GM12878 (cell line): ENCODE measurements around the gene ITGB5. TPM values are rescaled to one million over a fixed set of nuclear protein-coding genes. Genes with fewer than 3 reads are reported as not detected.
A peak's percentile ranks its signal among the peaks of the same experiment; 100 is the strongest.

Source experiments
- BACH1 ChIP-seq: fragments of 450-650 bp; IDR thresholded peaks from 2 replicates; pipeline ENCODE4 v1.6.1; 2017; ENCODE audit warnings: mild to moderate bottlenecking, borderline replicate concordance
- BMI1 ChIP-seq: fragments of 450-650 bp; IDR thresholded peaks from 2 replicates; pipeline ENCODE4 v1.6.1; 2016; ENCODE audit warnings: mild to moderate bottlenecking, moderate library complexity, borderline replicate concordance
- CBX5 ChIP-seq: sonication (generic); IDR thresholded peaks from 2 replicates; pipeline ENCODE4 v1.6.1; 2016; ENCODE audit warnings: low read depth, moderate library complexity, mild to moderate bottlenecking, inconsistent platforms
- CHD4 ChIP-seq: fragments of 200-600 bp; sonication (generic); IDR thresholded peaks from 2 replicates; pipeline ENCODE4 v1.6.1; 2016; ENCODE audit warnings: mild to moderate bottlenecking
- DPF2 ChIP-seq: fragments of 450-650 bp; IDR thresholded peaks from 2 replicates; pipeline ENCODE4 v1.6.1; 2017; ENCODE audit warnings: mild to moderate bottlenecking
- EED ChIP-seq: sonication (generic); IDR thresholded peaks from 2 replicates; pipeline ENCODE4 v1.6.1; 2016; ENCODE audit warnings: antibody characterized with exemption, low read depth
- ESRRA ChIP-seq: IDR thresholded peaks from 2 replicates; pipeline ENCODE4 v1.6.1; 2012; ENCODE audit warnings: mild to moderate bottlenecking, low read length, improper control_type of control experiment
- FOS ChIP-seq: IDR thresholded peaks from 3 replicates; pipeline ENCODE4 v1.6.1; 2011; ENCODE audit warnings: borderline replicate concordance; ENCODE audit not compliant: insufficient read length; ENCODE audit errors: extremely low read depth
- KAT2A ChIP-seq: conservative IDR thresholded peaks from 2 replicates; pipeline ENCODE4 v1.6.1; 2011; ENCODE audit warnings: low read depth, low read length; ENCODE audit not compliant: control insufficient read depth
- LARP7 ChIP-seq: fragments of 450-650 bp; IDR thresholded peaks from 2 replicates; pipeline ENCODE4 v1.6.1; 2017; ENCODE audit warnings: mild to moderate bottlenecking
- MTA2 ChIP-seq: fragments of 450-650 bp; IDR thresholded peaks from 2 replicates; pipeline ENCODE4 v1.6.1; 2016; ENCODE audit warnings: low read depth, mild to moderate bottlenecking, moderate library complexity
- NFYA ChIP-seq: IDR thresholded peaks from 2 replicates; pipeline ENCODE4 v1.6.1; 2011; ENCODE audit warnings: low read depth, mild to moderate bottlenecking, low read length, improper control_type of control experiment, borderline replicate concordance
- RBBP5 ChIP-seq: fragments of 200-600 bp; sonication (generic); conservative IDR thresholded peaks from 2 replicates; pipeline ENCODE4 v1.6.1; 2016
- SP1 ChIP-seq: IDR thresholded peaks from one replicate; pipeline ENCODE4 v1.6.1; 2011; ENCODE audit warnings: low read depth, low read length
- SREBF1 ChIP-seq: IDR thresholded peaks from 2 replicates; pipeline ENCODE4 v1.6.1; 2012; ENCODE audit warnings: mild to moderate bottlenecking, low read length
- SRF ChIP-seq, 2 experiments: IDR thresholded peaks; 2 replicates each; pipeline ENCODE4 v1.6.1; 2011; ENCODE audit warnings: low read depth in 2 of 2, low read length in 2 of 2, mild to moderate bottlenecking in 1 of 2, moderate library complexity in 1 of 2
- SUZ12 ChIP-seq: fragments of 200-600 bp; sonication (generic); IDR thresholded peaks from one replicate; pipeline ENCODE4 v1.6.1; 2018; ENCODE audit warnings: antibody characterized with exemption, mild to moderate bottlenecking; ENCODE audit not compliant: unreplicated experiment
- YY1 ChIP-seq: IDR thresholded peaks from 2 replicates; pipeline ENCODE4 v1.6.1; 2011; ENCODE audit warnings: low read depth, mild to moderate bottlenecking, low read length
- ZNF274 ChIP-seq: IDR thresholded peaks from one replicate; pipeline ENCODE4 v1.8.0; 2011; ENCODE audit not compliant: insufficient read length, insufficient read depth
- polyA plus RNA-seq, 11 experiments: library from polyadenylated mRNA; depleted of rRNA in 4 of 11; unstranded in 6 of 11; stranded (reverse) in 5 of 11; fragments of >200 nt; fragmentation: Nextera tagmentation in 4 of 11; fragmentation: Illumina TruSeq in 1 of 11; extraction: Ambion mirVana in 4 of 11; extraction: Trizol in 1 of 11; gene quantifications; 1 replicate in 1 of 11; 2 replicates in 10 of 11; pipeline versions ENCODE4 v1.2.1 to v1.2.3, GENCODE V29; 2011 to 2016; ENCODE audit warnings: inconsistent platforms in 2 of 11, missing spikeins in 2 of 11, low read depth in 1 of 11
- total RNA-seq, 4 experiments: library from RNA; depleted of rRNA in 3 of 4; stranded (reverse); fragments of >200 nt in 3 of 4; fragmentation: Illumina TruSeq in 1 of 4; extraction: Trizol in 1 of 4; gene quantifications; 2 replicates each; pipeline versions ENCODE4 v1.2.1 to v1.2.3, GENCODE V29; 2013 to 2021
- TF ChIP-seq, protein P1 (sequence below): fragments of 450-650 bp; formaldehyde crosslinking; IDR thresholded peaks from 2 replicates; pipeline ENCODE4 v1.4.0; 2022; ENCODE audit warnings: mild to moderate bottlenecking, moderate library complexity
- TF ChIP-seq, protein P2 (sequence below): IDR thresholded peaks from 2 replicates; pipeline ENCODE4 v1.6.1; 2012; ENCODE audit warnings: low read depth, low read length, improper control_type of control experiment
- TF ChIP-seq, protein P3 (sequence below): fragments of 450-650 bp; conservative IDR thresholded peaks from 2 replicates; pipeline ENCODE4 v1.6.1; 2017; ENCODE audit warnings: mild to moderate bottlenecking, moderate library complexity

ITGB5 gene
- total and polyA plus RNA-seq, 10 of the 15 experiments (the other 5 are each of a cell fraction or from before 2014, with no cell fraction given): 0.05 to 10.0 (median 0.83) TPM; not detected in 2

GRCh38 chr3:124834723-124835718 is 52.1 kb downstream of the ITGB5 start (continued):
- TF ChIP-seq, protein P1, sequence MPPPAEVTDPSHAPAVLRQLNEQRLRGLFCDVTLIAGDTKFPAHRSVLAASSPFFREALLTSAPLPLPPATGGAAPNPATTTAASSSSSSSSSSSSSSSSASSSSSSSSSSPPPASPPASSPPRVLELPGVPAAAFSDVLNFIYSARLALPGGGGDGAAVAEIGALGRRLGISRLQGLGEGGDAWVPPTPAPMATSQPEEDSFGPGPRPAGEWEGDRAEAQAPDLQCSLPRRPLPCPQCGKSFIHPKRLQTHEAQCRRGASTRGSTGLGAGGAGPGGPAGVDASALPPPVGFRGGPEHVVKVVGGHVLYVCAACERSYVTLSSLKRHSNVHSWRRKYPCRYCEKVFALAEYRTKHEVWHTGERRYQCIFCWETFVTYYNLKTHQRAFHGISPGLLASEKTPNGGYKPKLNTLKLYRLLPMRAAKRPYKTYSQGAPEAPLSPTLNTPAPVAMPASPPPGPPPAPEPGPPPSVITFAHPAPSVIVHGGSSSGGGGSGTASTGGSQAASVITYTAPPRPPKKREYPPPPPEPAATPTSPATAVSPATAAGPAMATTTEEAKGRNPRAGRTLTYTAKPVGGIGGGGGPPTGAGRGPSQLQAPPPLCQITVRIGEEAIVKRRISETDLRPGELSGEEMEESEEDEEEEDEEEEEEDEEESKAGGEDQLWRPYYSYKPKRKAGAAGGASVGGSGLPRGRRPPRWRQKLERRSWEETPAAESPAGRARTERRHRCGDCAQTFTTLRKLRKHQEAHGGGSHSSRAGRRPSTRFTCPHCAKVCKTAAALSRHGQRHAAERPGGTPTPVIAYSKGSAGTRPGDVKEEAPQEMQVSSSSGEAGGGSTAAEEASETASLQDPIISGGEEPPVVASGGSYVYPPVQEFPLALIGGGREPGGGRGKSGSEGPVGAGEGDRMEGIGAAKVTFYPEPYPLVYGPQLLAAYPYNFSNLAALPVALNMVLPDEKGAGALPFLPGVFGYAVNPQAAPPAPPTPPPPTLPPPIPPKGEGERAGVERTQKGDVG: peak; percentile 64; the same call in 1 of the 2 replicates
- TF ChIP-seq SP1 (no peak), NFYA (no peak), SUZ12 (no peak), BACH1 (peak; percentile 98), BMI1 (no peak), SRF (IDR thresholded peaks at IDR 0.05; ENCODE audit: low read depth in 2 of 2, low read length in 2 of 2) (no peak), RBBP5 (no peak), MTA2 (peak; percentile 65), YY1 (0 out of 2 replicates have a peak, but pooled peaks have one; percentile 16), ESRRA (no peak), SREBF1 (no peak), ZNF274 (no peak), CHD4 (no peak), CBX5 (peak; percentile 64; the same call in 1 of the 2 replicates), DPF2 (peak; percentile 83), FOS (peak; percentile 13), EED (no peak; the same call in 1 of the 2 replicates), LARP7 (no peak), KAT2A (no peak)
- TF ChIP-seq, protein P2, sequence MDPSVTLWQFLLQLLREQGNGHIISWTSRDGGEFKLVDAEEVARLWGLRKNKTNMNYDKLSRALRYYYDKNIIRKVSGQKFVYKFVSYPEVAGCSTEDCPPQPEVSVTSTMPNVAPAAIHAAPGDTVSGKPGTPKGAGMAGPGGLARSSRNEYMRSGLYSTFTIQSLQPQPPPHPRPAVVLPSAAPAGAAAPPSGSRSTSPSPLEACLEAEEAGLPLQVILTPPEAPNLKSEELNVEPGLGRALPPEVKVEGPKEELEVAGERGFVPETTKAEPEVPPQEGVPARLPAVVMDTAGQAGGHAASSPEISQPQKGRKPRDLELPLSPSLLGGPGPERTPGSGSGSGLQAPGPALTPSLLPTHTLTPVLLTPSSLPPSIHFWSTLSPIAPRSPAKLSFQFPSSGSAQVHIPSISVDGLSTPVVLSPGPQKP: no peak
- TF ChIP-seq, protein P3, sequence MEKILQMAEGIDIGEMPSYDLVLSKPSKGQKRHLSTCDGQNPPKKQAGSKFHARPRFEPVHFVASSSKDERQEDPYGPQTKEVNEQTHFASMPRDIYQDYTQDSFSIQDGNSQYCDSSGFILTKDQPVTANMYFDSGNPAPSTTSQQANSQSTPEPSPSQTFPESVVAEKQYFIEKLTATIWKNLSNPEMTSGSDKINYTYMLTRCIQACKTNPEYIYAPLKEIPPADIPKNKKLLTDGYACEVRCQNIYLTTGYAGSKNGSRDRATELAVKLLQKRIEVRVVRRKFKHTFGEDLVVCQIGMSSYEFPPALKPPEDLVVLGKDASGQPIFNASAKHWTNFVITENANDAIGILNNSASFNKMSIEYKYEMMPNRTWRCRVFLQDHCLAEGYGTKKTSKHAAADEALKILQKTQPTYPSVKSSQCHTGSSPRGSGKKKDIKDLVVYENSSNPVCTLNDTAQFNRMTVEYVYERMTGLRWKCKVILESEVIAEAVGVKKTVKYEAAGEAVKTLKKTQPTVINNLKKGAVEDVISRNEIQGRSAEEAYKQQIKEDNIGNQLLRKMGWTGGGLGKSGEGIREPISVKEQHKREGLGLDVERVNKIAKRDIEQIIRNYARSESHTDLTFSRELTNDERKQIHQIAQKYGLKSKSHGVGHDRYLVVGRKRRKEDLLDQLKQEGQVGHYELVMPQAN: no peak
